Chondrocyte (in vitro differentiated cells): Measurements from ENCODE around the gene FLYWCH2. TPM values are rescaled to one million over a fixed set of nuclear protein-coding genes. Genes with fewer than 3 reads are reported as not detected.

ENCODE experiments used
- DNase-seq: peaks from one replicate; pipeline ENCODE4 v3.0.0; 2021; ENCODE audit warnings: mixed read lengths, low spot score
- H3K27ac Mint-ChIP-seq: one replicate; pipeline ENCODE4 v1.8.0; 2021; ENCODE audit warnings: mild to moderate bottlenecking, moderate library complexity, mixed read lengths; ENCODE audit not compliant: unreplicated experiment
- H3K27me3 Mint-ChIP-seq: 2 replicates; pipeline ENCODE4 v1.8.0; 2021; ENCODE audit warnings: low read depth, mixed read lengths
- H3K36me3 Mint-ChIP-seq: 2 replicates; pipeline ENCODE4 v1.8.0; 2021; ENCODE audit warnings: low read depth, mixed read lengths
- H3K4me1 Mint-ChIP-seq: 2 replicates; pipeline ENCODE4 v1.8.0; 2021; ENCODE audit warnings: low read depth, mild to moderate bottlenecking, mixed read lengths
- H3K4me3 Mint-ChIP-seq: one replicate; pipeline ENCODE4 v1.8.0; 2021; ENCODE audit warnings: mild to moderate bottlenecking, moderate library complexity, mixed read lengths; ENCODE audit not compliant: unreplicated experiment
- H3K9me3 Mint-ChIP-seq: 2 replicates; pipeline ENCODE4 v1.8.0; 2021; ENCODE audit warnings: low read depth, mixed read lengths
- total RNA-seq: library from RNA; stranded (reverse); gene quantifications from 3 replicates; pipeline ENCODE4 v1.2.1, GENCODE V29; 2021
- TF ChIP-seq, protein P1 (sequence below): fragments of 200-600 bp; sonication (generic); IDR thresholded peaks from 2 replicates; pipeline ENCODE4 v1.5.0; 2021; ENCODE audit warnings: antibody characterized with exemption, mild to moderate bottlenecking, moderate library complexity

The FLYWCH2 gene
- total RNA-seq, 1 donor from 2014 or later, result 34.7 TPM

DNA sequence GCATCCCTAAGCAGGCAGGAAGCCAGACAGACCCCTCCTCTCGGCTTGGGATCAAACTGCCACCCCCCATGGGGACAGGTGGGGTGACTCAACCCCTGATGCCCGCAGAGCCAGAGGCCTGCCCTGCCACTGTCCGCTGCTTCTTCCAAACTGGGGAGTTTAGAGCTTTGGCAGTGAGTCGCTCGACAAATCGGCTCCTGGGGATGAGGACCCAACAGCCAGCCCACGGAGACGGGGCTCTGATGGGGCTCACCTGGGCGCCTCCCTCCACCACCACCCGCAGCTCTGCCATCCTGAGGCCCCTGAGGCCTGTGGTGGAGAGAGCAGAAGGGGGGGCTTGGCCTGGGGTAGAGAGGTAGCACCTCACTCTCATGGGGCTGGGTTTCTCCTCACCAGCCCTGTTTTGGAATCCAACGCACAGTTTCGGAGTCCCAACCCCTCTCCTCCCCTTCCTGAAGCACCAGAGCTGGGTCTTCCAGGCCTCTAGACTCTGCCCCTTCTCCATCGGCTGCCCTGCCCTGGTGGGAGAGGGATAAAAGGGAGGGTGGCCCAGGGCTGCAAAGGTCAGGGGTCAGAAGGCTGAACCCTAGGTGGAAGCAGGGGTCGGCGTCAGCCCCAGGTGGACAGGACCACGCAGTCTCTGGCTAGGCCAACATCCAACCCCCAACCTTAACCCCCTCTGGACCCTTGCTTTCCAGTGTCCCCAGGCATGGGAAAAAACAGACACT, 30.8 kb upstream of the FLYWCH2 start:
- H3K9me3 Mint-ChIP-seq, result peaks cover 9% of the 10 kb centered on the region
- TF ChIP-seq, protein P1, sequence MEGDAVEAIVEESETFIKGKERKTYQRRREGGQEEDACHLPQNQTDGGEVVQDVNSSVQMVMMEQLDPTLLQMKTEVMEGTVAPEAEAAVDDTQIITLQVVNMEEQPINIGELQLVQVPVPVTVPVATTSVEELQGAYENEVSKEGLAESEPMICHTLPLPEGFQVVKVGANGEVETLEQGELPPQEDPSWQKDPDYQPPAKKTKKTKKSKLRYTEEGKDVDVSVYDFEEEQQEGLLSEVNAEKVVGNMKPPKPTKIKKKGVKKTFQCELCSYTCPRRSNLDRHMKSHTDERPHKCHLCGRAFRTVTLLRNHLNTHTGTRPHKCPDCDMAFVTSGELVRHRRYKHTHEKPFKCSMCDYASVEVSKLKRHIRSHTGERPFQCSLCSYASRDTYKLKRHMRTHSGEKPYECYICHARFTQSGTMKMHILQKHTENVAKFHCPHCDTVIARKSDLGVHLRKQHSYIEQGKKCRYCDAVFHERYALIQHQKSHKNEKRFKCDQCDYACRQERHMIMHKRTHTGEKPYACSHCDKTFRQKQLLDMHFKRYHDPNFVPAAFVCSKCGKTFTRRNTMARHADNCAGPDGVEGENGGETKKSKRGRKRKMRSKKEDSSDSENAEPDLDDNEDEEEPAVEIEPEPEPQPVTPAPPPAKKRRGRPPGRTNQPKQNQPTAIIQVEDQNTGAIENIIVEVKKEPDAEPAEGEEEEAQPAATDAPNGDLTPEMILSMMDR, result no peak
- H3K27ac Mint-ChIP-seq, result no peak overlapping the region
- no peak overlapping the region for H3K4me3 Mint-ChIP-seq
- no peak for DNase-seq
- H3K36me3 Mint-ChIP-seq, result peaks cover 3% of the 10 kb centered on the region
- H3K4me1 Mint-ChIP-seq, result no peaks in the 10 kb centered on the region
- H3K27me3 Mint-ChIP-seq, result peaks cover 18% of the 10 kb centered on the region

DNA sequence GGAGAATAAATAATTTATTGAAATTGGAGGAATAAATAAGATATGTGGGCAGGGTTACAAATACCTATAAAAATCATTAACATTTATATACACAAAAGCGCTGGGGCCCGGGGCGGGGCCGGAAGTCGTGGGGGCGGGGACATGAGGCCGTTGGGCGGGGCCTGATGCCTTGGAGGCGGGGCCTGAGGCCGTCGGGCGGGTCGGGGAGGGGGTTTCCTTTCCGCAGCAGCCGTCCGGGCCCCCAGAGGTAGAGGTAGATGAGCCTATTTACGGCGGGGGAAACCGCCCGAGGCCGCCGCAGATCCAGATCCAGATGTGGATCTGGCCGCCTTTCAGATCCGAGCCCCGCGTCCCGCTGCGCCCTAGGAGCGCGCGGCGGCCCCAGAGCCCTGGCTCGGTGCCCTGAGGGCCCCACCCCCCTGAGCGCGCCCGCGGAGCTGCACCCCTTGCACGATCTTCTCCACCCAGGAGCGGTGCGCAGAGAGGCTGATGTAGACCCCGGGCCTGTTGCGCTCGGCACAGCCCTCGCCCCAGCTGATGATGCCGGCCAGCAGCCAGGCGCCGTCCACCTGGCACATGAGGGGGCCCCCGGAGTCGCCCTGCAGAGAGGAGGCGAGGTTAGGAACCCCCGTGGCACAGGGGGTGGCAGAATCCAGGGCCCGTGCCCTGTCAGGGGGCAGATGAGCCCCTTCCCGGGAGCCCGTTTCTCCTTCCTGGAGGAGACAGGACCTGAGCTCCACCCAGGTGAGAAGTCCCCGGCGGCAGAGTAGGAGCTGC, 30.1 kb upstream of the FLYWCH2 start:
- H3K9me3 Mint-ChIP-seq, result peaks cover 9% of the 10 kb centered on the region
- H3K4me3 Mint-ChIP-seq, result no peak overlapping the region
- no peak overlapping the region for H3K27ac Mint-ChIP-seq
- peaks cover 3% of the 10 kb centered on the region for H3K36me3 Mint-ChIP-seq
- no peak for DNase-seq
- peaks cover 5% of the 10 kb centered on the region for H3K4me1 Mint-ChIP-seq
- TF ChIP-seq, protein P1, result no peak
- peaks cover 22% of the 10 kb centered on the region for H3K27me3 Mint-ChIP-seq

DNA sequence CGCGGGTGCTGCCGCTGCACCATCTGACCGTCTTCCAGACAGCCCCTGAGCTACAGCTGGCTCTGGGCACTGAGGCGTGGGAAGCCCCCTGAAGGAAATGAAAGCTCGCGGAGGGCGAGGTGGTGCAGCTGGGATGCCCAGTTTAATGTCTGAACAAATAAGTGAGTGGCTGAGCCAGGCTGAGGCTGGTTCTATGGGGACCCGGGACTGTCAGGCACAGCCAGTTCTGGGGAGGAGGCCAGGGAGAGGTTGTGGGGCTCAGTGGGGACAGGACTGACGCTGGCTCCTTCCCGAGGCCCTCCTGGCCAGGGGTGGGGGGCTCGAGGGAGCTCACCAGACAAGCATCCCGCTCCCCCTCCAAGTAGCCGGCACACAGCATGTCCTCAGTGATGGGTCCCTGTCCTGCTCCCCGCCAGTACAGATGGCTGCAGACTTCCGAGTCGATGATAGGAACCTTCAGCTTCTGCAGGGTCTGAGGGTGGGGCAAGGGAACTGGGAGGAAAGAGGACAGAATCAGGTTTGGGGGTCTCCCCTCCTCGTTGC, 29.4 kb upstream of the FLYWCH2 start:
- peaks cover 22% of the 10 kb centered on the region for H3K27me3 Mint-ChIP-seq
- H3K4me3 Mint-ChIP-seq, result no peak overlapping the region
- H3K4me1 Mint-ChIP-seq, result peaks cover 5% of the 10 kb centered on the region
- peaks cover 9% of the 10 kb centered on the region for H3K9me3 Mint-ChIP-seq
- peaks cover 3% of the 10 kb centered on the region for H3K36me3 Mint-ChIP-seq
- DNase-seq, result no peak
- H3K27ac Mint-ChIP-seq, result no peak overlapping the region
- TF ChIP-seq, protein P1, result no peak

DNA sequence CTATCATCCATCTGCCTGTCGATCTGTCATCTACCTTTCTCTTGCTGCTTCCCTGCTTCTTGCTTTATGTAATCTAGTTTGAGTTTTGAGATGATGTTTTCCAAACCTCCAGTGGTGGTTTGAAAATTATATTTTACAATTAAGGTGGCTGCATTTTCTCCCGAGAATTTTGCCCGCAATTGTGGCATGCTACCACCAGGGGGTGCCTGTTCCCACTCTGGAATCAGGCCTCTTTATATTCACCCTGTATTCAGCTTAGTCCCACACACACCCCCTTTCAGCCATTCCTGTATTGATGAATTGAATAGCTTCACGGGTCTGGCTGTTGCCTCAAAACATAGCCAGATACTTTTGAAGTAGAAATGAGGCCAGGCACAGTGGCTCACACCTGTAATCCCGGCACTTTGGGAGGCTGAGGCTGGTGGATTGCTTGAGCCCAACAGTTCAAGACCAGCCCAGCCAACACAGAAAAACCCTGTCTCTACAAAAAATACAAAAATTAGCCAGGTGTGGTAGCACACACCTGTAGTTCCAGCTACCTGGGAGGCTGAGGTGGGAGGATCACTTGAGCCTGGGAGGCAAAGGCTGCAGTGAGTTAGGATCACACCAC, 28.2 kb upstream of the FLYWCH2 start:
- H3K27ac Mint-ChIP-seq, result no peak overlapping the region
- peaks cover 9% of the 10 kb centered on the region for H3K9me3 Mint-ChIP-seq
- no peak for DNase-seq
- peaks cover 3% of the 10 kb centered on the region for H3K36me3 Mint-ChIP-seq
- peaks cover 15% of the 10 kb centered on the region for H3K27me3 Mint-ChIP-seq
- peaks cover 5% of the 10 kb centered on the region for H3K4me1 Mint-ChIP-seq
- TF ChIP-seq, protein P1, result peak; percentile 70
- H3K4me3 Mint-ChIP-seq, result no peak overlapping the region

DNA sequence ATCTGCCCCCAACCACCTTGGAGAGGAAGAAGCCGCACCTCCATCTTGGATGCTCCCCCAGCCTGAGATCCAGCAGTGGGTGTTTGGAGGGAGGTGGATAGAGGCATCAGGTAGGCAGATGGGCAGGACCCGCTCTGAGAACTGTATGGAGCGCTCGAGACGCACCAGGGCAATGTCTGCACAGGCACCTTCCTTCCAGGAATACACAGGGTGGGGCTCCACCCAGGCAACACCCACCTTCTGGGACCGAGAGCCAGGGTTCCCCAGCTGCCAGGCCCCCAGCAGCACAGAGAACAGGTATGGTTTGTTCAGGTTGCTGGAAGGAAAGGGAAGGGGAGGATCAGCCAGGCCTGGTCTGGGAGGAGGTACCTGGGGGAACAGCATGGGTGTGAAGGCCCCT, 27.5 kb upstream of the FLYWCH2 start:
- Mint-ChIP-seq H3K27ac (no peak overlapping the region), H3K27me3 (peaks cover 11% of the 10 kb centered on the region), H3K9me3 (peaks cover 9% of the 10 kb centered on the region), H3K4me3 (no peak overlapping the region), H3K4me1 (peaks cover 5% of the 10 kb centered on the region), H3K36me3 (peaks cover 3% of the 10 kb centered on the region)
- TF ChIP-seq, protein P1, result no peak
- DNase-seq, result no peak
